HepG2 (cell line): ENCODE measurements around the gene KIF1C. TPM values are rescaled to one million over a fixed set of nuclear protein-coding genes. Genes with fewer than 3 reads are reported as not detected.
"Not testable (repeated sequence)": the region's sequence is repeated elsewhere in the genome, so short reads cannot be mapped to it uniquely, and the experiment has no call there.

ENCODE experiments used
- ATAC-seq: fragments of 200-7000 bp; cut with Tn5 transposase; 3 replicates; pipeline ENCODE4 v1.9.1; 2020; ENCODE audit warnings: mild to moderate bottlenecking, moderate library complexity
- BruUV-seq: library from RNA; stranded (reverse); fragments of 400-500 nt; replicated peaks from 2 replicates; lab custom pipeline; 2021; lab: Mats Ljungman, UMichigan
- CTCF ChIA-PET: fragments of 300-600 bp; formaldehyde crosslinking; extraction: SDS; loops from one replicate; lab custom pipeline; 2021; ENCODE audit warnings: low total read pairs, inconsistent platforms, low intra/inter-chr PET ratio; lab: Yijun Ruan, JAX
- POLR2A ChIA-PET: fragments of 350-600 bp; sonication (Branson Sonifier 250); formaldehyde crosslinking; loops from one replicate; lab custom pipeline; 2020; ENCODE audit warnings: antibody characterized with exemption, inconsistent platforms; lab: Yijun Ruan, JAX
- DNase-seq: peaks from one replicate; pipeline ENCODE4 v3.0.0-alpha.2; 2015; ENCODE audit warnings: low spot score
- FAIRE-seq: peaks from 3 replicates; lab custom pipeline; 2011; peaks lifted over from hg19 to GRCh38; lab: Jason Lieb, UNC
- H2AFZ ChIP-seq: one replicate; pipeline ENCODE4 v1.6.1; 2011; ENCODE audit warnings: low read length, inconsistent platforms
- H3K27ac ChIP-seq: fragments of 300-600 bp; 3 replicates; pipeline ENCODE4 v1.8.0; 2011; ENCODE audit warnings: mixed run types, mild to moderate bottlenecking, mixed read lengths, low read length, inconsistent platforms; ENCODE audit not compliant: insufficient read depth; ENCODE audit errors: extremely low read length
- H3K27me3 ChIP-seq, 2 experiments: fragments of 200-600 bp in 1 of 2; 2 replicates in 1 of 2; 3 replicates in 1 of 2; pipeline versions ENCODE4 v1.6.0 to v1.8.0; 2011; ENCODE audit warnings: low read length in 2 of 2, mild to moderate bottlenecking in 2 of 2, moderate library complexity in 2 of 2, inconsistent platforms in 1 of 2; ENCODE audit not compliant: insufficient read depth in 2 of 2, control insufficient read depth in 1 of 2
- H3K36me3 ChIP-seq, 2 experiments: fragments of 200-600 bp in 1 of 2; replicated peaks in 1 of 2; 2 replicates in 1 of 2; 3 replicates in 1 of 2; pipeline versions ENCODE4 v1.5.1 to v1.8.0; 2011; ENCODE audit warnings: low read length in 2 of 2, inconsistent platforms in 1 of 2; ENCODE audit not compliant: insufficient read depth in 2 of 2, control insufficient read depth in 1 of 2
- H3K4me1 ChIP-seq: 2 replicates; pipeline ENCODE4 v1.5.1; 2012; ENCODE audit warnings: low read length, inconsistent platforms; ENCODE audit not compliant: insufficient read depth
- H3K4me2 ChIP-seq: 2 replicates; pipeline ENCODE4 v1.6.0; 2011; ENCODE audit warnings: low read depth, low read length, inconsistent platforms
- H3K4me3 ChIP-seq, 3 experiments: fragments of 200-600 bp in 1 of 3; sonication (generic), shearing (Covaris generic) in 1 of 3; replicated peaks in 1 of 3; 2 replicates each; pipeline ENCODE4 v1.5.1; 2011 to 2016; ENCODE audit warnings: low read length in 3 of 3, inconsistent platforms in 2 of 3, low read depth in 2 of 3, mild to moderate bottlenecking in 2 of 3, control low read depth in 1 of 3, mixed read lengths in 1 of 3; ENCODE audit not compliant: insufficient read depth in 1 of 3
- H3K79me2 ChIP-seq: one replicate; pipeline ENCODE4 v1.6.1; 2011; ENCODE audit warnings: low read length, inconsistent platforms; ENCODE audit not compliant: insufficient read depth
- H3K9ac ChIP-seq: 2 replicates; pipeline ENCODE4 v1.6.0; 2011; ENCODE audit warnings: mild to moderate bottlenecking, low read depth, low read length, inconsistent platforms; ENCODE audit not compliant: insufficient read depth
- H3K9me3 ChIP-seq: 2 replicates; pipeline ENCODE4 v1.5.1; 2012; ENCODE audit warnings: mild to moderate bottlenecking, low read length
- H4K20me1 ChIP-seq: 2 replicates; pipeline ENCODE4 v1.6.0; 2011; ENCODE audit warnings: inconsistent platforms, mild to moderate bottlenecking, low read length, moderate library complexity; ENCODE audit not compliant: insufficient read depth
- IKZF5 ChIP-seq: IDR thresholded peaks from 2 replicates; pipeline ENCODE4 v1.6.1; 2018; ENCODE audit warnings: missing genetic modification reagents, mild to moderate bottlenecking, missing compliant biosample characterization
- PATZ1 ChIP-seq: sonication (generic); formaldehyde crosslinking; IDR thresholded peaks from 2 replicates; pipeline ENCODE4 v1.4.0; 2020; ENCODE audit warnings: missing genetic modification reagents
- ZNF563 ChIP-seq: sonication (generic); formaldehyde crosslinking; IDR thresholded peaks from 2 replicates; pipeline ENCODE4 v1.8.0; 2022; ENCODE audit warnings: mild to moderate bottlenecking, moderate library complexity, missing genetic modification reagents
- WGBS: methylation state at CpG from one replicate; pipeline ENCODE4 v1.1.6; 2017; ENCODE audit warnings: low lambda C conversion rate; 5-methylcytosine and 5-hydroxymethylcytosine counted together
- in situ Hi-C: cut with HindIII; loops from 2 replicates; pipeline ENCODE4 v1.10.0; 2017; ENCODE audit warnings: low pct_unique_long_range_greater_than_20kb; ENCODE audit not compliant: extremely low pct_ligation_motif_present
- intact Hi-C: fragments of 100-400 bp; cut with micrococcal nuclease; formaldehyde crosslinking; loops from one replicate; pipeline ENCODE4 v1.10.0; 2022; ENCODE audit not compliant: unreplicated experiment
- polyA plus RNA-seq, 8 experiments: library from polyadenylated mRNA; depleted of rRNA in 3 of 8; stranded (reverse) in 7 of 8; unstranded in 1 of 8; fragments of >200 nt; fragmentation: Illumina TruSeq in 4 of 8; extraction: Trizol in 4 of 8; gene quantifications; 2 replicates each; pipeline versions ENCODE4 v1.2.1 to v1.2.3, GENCODE V29; 2011 to 2016; ENCODE audit warnings: low read depth in 4 of 8, missing spikeins in 1 of 8, mixed read lengths in 1 of 8; ENCODE audit not compliant: insufficient read depth in 1 of 8
- total RNA-seq, 5 experiments: library from RNA; depleted of rRNA; stranded (reverse); fragments of >200 nt; fragmentation: Illumina TruSeq; extraction: Trizol; gene quantifications; 2 replicates each; pipeline ENCODE4 v1.2.3, GENCODE V29; 2016; ENCODE audit warnings: low read depth in 1 of 5

KIF1C gene
- total and polyA plus RNA-seq, 2 of the 13 experiments (the other 11 are each of a cell fraction or from before 2014, with no cell fraction given), result 70.0 to 104 TPM

GRCh38 chr17:5027916-5028315 is 30.2 kb downstream of the KIF1C start (continued):
- no peak for TF ChIP-seq PATZ1 (CRISPR knock-in tag)
- no peak for TF ChIP-seq ZNF563 (CRISPR knock-in tag)
- no peak for TF ChIP-seq IKZF5 (CRISPR knock-in tag)

GRCh38 chr17:5030168-5030567 is 32.4 kb downstream of the KIF1C start:
- WGBS, result 56% methylated on average over 2 of the region's 2 CpGs
- ATAC-seq, H3K4me2 ChIP-seq, H3K79me2 ChIP-seq, FAIRE-seq, H3K9me3 ChIP-seq, H3K36me3 ChIP-seq, BruUV-seq, H4K20me1 ChIP-seq, H3K27ac ChIP-seq, in situ Hi-C loops, H3K4me3 ChIP-seq, DNase-seq, H2AFZ ChIP-seq, CTCF ChIA-PET, H3K9ac ChIP-seq: not testable (repeated sequence)
- POLR2A ChIA-PET, result interaction anchor here (1.4 to 3.1 kb wide), 3 partner anchors 30 to 63 kb away, joined by 3 to 8 read pairs (median 7); partner anchors contain the start of gene SPAG7
- intact Hi-C loops, result loop anchor here (2.0 kb wide), 1 partner anchor 33 kb away; no protein-coding TSS in a partner anchor
- H3K27me3 ChIP-seq, result peaks cover 2 to 20% of the 10 kb centered on the region in 2 experiments; a peak in 3 of 5 replicates
- peaks cover 23% of the 10 kb centered on the region for H3K4me1 ChIP-seq
